ENCODE data around the gene WDR70.

DNA sequence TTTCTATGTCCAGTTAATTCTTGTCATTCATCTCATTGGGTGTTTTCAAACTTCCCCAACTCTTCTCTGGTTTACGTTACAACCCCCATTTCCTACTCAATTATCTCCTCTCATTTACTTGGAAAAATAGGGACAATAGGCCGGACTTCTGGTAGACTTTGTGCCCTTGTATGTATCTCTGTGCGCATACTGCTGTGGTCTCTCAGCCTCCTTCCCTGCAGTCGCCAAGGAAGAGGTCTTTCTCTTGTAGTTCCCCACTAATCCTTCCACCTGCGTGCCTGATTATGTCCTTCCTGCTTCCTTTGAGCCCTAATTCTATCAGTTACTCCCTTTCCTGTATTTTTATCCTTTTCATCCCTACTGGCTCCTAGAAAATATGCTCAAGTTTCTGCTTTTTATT is 284.4 kb downstream of the WDR70 start:
- TF ChIP-seq BHLHE40 (IDR thresholded peaks at IDR 0.05; ENCODE audit: borderline replicate concordance) = no peak
- TF ChIP-seq TARDBP (IDR thresholded peaks at IDR 0.05) = no peak
- no peak for TF ChIP-seq HDGF (IDR thresholded peaks at IDR 0.05; ENCODE audit: borderline replicate concordance)
- no peak for TF ChIP-seq SP1 (IDR thresholded peaks at IDR 0.05)

Data from HEK293T (cell line).